Gastrocnemius medialis (tissue), 4 donors: ENCODE measurements around the gene SLC24A3.

ENCODE experiments used
- CTCF ChIP-seq, 5 experiments: fragments of 450-650 bp in 3 of 5; fragments of 200-600 bp in 2 of 5; sonication (generic) in 2 of 5; IDR thresholded peaks in 4 of 5; conservative IDR thresholded peaks in 1 of 5; 1 replicate in 4 of 5; 2 replicates in 1 of 5; pipeline ENCODE4 v1.5.1; 2016 to 2019; ENCODE audit warnings: antibody characterized with exemption in 5 of 5, mild to moderate bottlenecking in 3 of 5, moderate library complexity in 3 of 5
- POLR2A ChIP-seq, 2 donors: fragments of 450-650 bp; IDR thresholded peaks; one replicate each; pipeline ENCODE4 v1.6.1; 2017; ENCODE audit warnings: antibody characterized with exemption in 2 of 2, mild to moderate bottlenecking in 2 of 2, moderate library complexity in 2 of 2

- no peak for TF ChIP-seq CTCF (IDR thresholded peaks at IDR 0.05 in 4 of 5, conservative IDR thresholded peaks at IDR 0.05 in 1 of 5)
- TF ChIP-seq POLR2A (IDR thresholded peaks at IDR 0.05) = no peak
Measured at GRCh38 chr20:19761841-19762240, 549.4 kb downstream of the SLC24A3 start.
